ENCODE data around the gene TMEM63A. TPM values are rescaled to one million over a fixed set of nuclear protein-coding genes. Genes with fewer than 3 reads are reported as not detected.

The TMEM63A gene
- total and polyA plus RNA-seq, 2 of the 13 experiments (the other 11 are each of a cell fraction or from before 2014, with no cell fraction given), result 23.9 to 53.3 TPM

DNA sequence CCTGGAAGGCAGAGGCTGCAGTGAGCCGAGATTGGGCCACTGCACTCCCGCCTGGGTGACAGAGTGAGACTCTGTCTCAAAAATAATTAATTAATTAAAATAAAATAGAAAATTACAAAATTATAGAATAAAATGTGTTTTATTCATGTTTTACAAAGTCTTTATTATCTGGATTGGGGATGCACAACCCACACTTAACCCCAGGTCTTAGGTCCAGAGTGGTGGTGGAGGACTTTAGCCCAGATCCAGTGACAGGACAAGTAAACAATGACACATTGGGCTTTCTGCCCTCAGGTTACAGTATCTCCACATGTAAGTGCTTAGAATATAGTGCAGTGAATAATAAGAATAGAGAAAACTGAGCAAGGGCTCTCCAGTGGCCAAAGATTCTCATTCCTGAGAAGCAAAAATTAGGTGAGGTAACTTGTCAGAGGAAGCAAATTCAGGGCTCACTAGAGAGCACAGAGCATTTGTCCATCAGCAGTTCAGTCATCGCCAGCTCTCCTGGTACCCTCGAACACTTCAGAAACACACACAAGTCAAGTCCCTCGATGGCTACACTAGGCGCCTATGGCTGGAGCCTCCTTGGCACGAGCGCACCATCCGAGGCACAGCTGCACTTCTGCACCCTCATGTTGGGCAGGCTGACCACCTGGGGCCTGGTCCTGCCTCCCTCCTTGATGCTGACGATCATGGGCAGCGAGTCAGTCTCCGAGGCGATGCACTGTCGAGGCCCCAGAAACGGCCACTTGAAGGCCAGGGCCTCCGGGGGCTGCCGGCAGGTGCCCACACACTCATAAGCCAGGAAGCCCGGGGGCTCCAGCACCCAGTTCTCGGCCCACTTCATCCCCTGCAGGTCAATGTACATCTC, 4.2 kb upstream of the TMEM63A start (continued):
- TF ChIP-seq NR2F6 (IDR thresholded peaks at IDR 0.05) (peak; percentile 53), NR2F6 (CRISPR knock-in tag; IDR thresholded peaks at IDR 0.05) (peak; percentile 81; the same call in 1 of the 2 replicates), EP300 (IDR thresholded peaks at IDR 0.05; ENCODE audit: low read depth in 2 of 2, low read length in 2 of 2) (peak; percentile 50 to 59; a peak in 2 of 4 replicates), EP300 (CRISPR knock-in tag; IDR thresholded peaks at IDR 0.05; ENCODE audit: borderline replicate concordance) (no peak), SMC3 (IDR thresholded peaks at IDR 0.05; ENCODE audit: low read length) (no peak), SOX13 (IDR thresholded peaks at IDR 0.05) (0 out of 2 replicates have a peak, but pooled peaks have one; percentile 38), SOX13 (CRISPR knock-in tag; conservative IDR thresholded peaks at IDR 0.05 in 1 of 2, IDR thresholded peaks at IDR 0.05 in 1 of 2) (peak in 1 of 2 experiments; percentile 19; a peak in 1 of 4 replicates), GATAD2A (CRISPR knock-in tag; IDR thresholded peaks at IDR 0.05) (peak; percentile 61), RCOR2 (CRISPR knock-in tag; IDR thresholded peaks at IDR 0.05) (0 out of 2 replicates have a peak, but pooled peaks have one; percentile 29), NR2F1 (CRISPR knock-in tag; IDR thresholded peaks at IDR 0.05) (peak; percentile 55 to 60; a peak in 3 of 4 replicates), FOXP1 (IDR thresholded peaks at IDR 0.05) (no peak), FOXP1 (CRISPR knock-in tag; IDR thresholded peaks at IDR 0.05) (peak; percentile 54), MAFK (conservative IDR thresholded peaks at IDR 0.05 in 1 of 2, IDR thresholded peaks at IDR 0.05 in 1 of 2; ENCODE audit: low read length in 2 of 2) (no peak), RARA (CRISPR knock-in tag; IDR thresholded peaks at IDR 0.05) (peak; percentile 76), ZNF143 (CRISPR knock-in tag; IDR thresholded peaks at IDR 0.05) (no peak), SAFB2 (CRISPR knock-in tag; IDR thresholded peaks at IDR 0.05; ENCODE audit: borderline replicate concordance, low read depth) (no peak), XRCC5 (optimal IDR thresholded peaks at IDR 0.05; ENCODE audit: low read length) (no peak), HHEX (CRISPR knock-in tag; IDR thresholded peaks at IDR 0.05) (no peak), DPF2 (CRISPR knock-in tag; IDR thresholded peaks at IDR 0.05; ENCODE audit: borderline replicate concordance, low read depth) (0 out of 2 replicates have a peak, but pooled peaks have one; percentile 43), HNRNPL (IDR thresholded peaks at IDR 0.05; ENCODE audit: low read depth, low read length) (peak; percentile 79; the same call in 1 of the 2 replicates)
- TF ChIP-seq, protein P1, sequence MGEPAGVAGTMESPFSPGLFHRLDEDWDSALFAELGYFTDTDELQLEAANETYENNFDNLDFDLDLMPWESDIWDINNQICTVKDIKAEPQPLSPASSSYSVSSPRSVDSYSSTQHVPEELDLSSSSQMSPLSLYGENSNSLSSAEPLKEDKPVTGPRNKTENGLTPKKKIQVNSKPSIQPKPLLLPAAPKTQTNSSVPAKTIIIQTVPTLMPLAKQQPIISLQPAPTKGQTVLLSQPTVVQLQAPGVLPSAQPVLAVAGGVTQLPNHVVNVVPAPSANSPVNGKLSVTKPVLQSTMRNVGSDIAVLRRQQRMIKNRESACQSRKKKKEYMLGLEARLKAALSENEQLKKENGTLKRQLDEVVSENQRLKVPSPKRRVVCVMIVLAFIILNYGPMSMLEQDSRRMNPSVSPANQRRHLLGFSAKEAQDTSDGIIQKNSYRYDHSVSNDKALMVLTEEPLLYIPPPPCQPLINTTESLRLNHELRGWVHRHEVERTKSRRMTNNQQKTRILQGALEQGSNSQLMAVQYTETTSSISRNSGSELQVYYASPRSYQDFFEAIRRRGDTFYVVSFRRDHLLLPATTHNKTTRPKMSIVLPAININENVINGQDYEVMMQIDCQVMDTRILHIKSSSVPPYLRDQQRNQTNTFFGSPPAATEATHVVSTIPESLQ (CRISPR knock-in tag; conservative IDR thresholded peaks at IDR 0.05), result no peak
- TF ChIP-seq, protein P2, sequence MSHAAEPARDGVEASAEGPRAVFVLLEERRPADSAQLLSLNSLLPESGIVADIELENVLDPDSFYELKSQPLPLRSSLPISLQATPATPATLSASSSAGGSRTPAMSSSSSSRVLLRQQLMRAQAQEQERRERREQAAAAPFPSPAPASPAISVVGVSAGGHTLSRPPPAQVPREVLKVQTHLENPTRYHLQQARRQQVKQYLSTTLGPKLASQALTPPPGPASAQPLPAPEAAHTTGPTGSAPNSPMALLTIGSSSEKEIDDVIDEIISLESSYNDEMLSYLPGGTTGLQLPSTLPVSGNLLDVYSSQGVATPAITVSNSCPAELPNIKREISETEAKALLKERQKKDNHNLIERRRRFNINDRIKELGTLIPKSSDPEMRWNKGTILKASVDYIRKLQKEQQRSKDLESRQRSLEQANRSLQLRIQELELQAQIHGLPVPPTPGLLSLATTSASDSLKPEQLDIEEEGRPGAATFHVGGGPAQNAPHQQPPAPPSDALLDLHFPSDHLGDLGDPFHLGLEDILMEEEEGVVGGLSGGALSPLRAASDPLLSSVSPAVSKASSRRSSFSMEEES (CRISPR knock-in tag; IDR thresholded peaks at IDR 0.05), result no peak
- TF ChIP-seq, protein P3, sequence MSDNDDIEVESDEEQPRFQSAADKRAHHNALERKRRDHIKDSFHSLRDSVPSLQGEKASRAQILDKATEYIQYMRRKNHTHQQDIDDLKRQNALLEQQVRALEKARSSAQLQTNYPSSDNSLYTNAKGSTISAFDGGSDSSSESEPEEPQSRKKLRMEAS (IDR thresholded peaks at IDR 0.05), result peak; percentile 38

Data from HepG2 (cell line).